ENCODE results near the gene AK5. TPM values are rescaled to one million over a fixed set of nuclear protein-coding genes. Genes with fewer than 3 reads are reported as not detected.
A peak's percentile ranks its signal among the peaks of the same experiment; 100 is the strongest.
"Not testable (repeated sequence)": the region's sequence is repeated elsewhere in the genome, so short reads cannot be mapped to it uniquely, and the experiment has no call there.

The AK5 gene
- total RNA-seq, 1 donor from 2014 or later = not detected

- DNase-seq = no peak
- H3K27ac Mint-ChIP-seq = no peak overlapping the region
- intact Hi-C loops (cut with micrococcal nuclease) = no loop called here
- ChIA-PET CTCF (no interaction called here), POLR2A (interaction anchor here (0.6 kb wide), 1 partner anchor 78 kb away, joined by 3 read pairs; no protein-coding TSS in a partner anchor)
- no peak for ATAC-seq (ENCODE audit: low read depth)
- no peaks in the 10 kb centered on the region for H3K4me1 Mint-ChIP-seq
- H3K4me3 Mint-ChIP-seq = no peak overlapping the region
- H3K27me3 Mint-ChIP-seq = peaks cover 4% of the 10 kb centered on the region
- TF ChIP-seq CTCF (IDR thresholded peaks at IDR 0.05) = no peak
- H3K9me3 Mint-ChIP-seq = peaks cover 7% of the 10 kb centered on the region
- no peaks in the 10 kb centered on the region for H3K36me3 Mint-ChIP-seq (ENCODE audit: low read depth)
Measured at GRCh38 chr1:77516106-77516505, 234.3 kb downstream of the AK5 start.

DNA sequence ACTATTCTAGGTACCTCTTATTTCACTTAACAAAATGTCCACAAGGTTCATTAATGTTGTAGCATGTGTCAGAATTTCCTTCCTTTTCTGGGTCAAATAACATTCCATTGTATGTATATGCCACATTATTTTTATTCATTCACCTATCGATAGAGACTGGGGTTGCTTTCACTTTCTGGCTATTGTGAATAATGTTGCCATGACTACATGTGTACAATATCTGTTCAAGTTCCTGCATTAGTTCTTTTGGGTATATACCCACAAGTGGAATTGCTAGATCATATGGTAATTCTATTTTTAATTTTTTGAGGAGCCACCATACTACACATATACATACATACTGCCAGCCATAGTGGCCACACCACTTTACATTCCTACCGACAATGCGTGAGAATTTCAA lies 242.2 kb downstream of the AK5 start:
- H3K4me1 Mint-ChIP-seq = no peaks in the 10 kb centered on the region
- DNase-seq = no peak
- peaks cover 6% of the 10 kb centered on the region for H3K9me3 Mint-ChIP-seq
- no peak for ATAC-seq (ENCODE audit: low read depth)
- H3K27ac Mint-ChIP-seq = no peak overlapping the region
- peaks cover 2% of the 10 kb centered on the region for H3K27me3 Mint-ChIP-seq
- no peak for TF ChIP-seq CTCF (IDR thresholded peaks at IDR 0.05)
- ChIA-PET CTCF (no interaction called here), POLR2A (no interaction called here)
- intact Hi-C loops (cut with micrococcal nuclease) = no loop called here
- H3K36me3 Mint-ChIP-seq (ENCODE audit: low read depth) = no peaks in the 10 kb centered on the region
- no peak overlapping the region for H3K4me3 Mint-ChIP-seq

- H3K36me3 Mint-ChIP-seq (ENCODE audit: low read depth); H3K27me3 Mint-ChIP-seq; POLR2A ChIA-PET; H3K4me1 Mint-ChIP-seq; ATAC-seq (ENCODE audit: low read depth); H3K9me3 Mint-ChIP-seq; DNase-seq; H3K4me3 Mint-ChIP-seq: not testable (repeated sequence)
- H3K27ac Mint-ChIP-seq = peak overlapping the region; percentile 24
- intact Hi-C loops (cut with micrococcal nuclease) = loop anchor here (10.0 kb wide), 4 partner anchors 584 to 1536 kb away; no protein-coding TSS in a partner anchor
- CTCF ChIA-PET = interaction anchor here (0.7 to 1.7 kb wide), 2 partner anchors 24 to 1377 kb away, joined by 3 to 4 read pairs; no protein-coding TSS in a partner anchor
Measured at GRCh38 chr1:77531149-77531548, 249.3 kb downstream of the AK5 start.

- H3K4me1 Mint-ChIP-seq; POLR2A ChIA-PET; DNase-seq; H3K27me3 Mint-ChIP-seq; H3K27ac Mint-ChIP-seq; H3K4me3 Mint-ChIP-seq; H3K9me3 Mint-ChIP-seq; ATAC-seq (ENCODE audit: low read depth); H3K36me3 Mint-ChIP-seq (ENCODE audit: low read depth): not testable (repeated sequence)
- intact Hi-C loops (cut with micrococcal nuclease) = loop anchor here (10.0 kb wide), 4 partner anchors 583 to 1537 kb away; no protein-coding TSS in a partner anchor
- CTCF ChIA-PET = interaction anchor here (0.7 to 1.7 kb wide), 2 partner anchors 24 to 1377 kb away, joined by 3 to 4 read pairs; no protein-coding TSS in a partner anchor
Measured at GRCh38 chr1:77531596-77532280, 249.9 kb downstream of the AK5 start.

DNA sequence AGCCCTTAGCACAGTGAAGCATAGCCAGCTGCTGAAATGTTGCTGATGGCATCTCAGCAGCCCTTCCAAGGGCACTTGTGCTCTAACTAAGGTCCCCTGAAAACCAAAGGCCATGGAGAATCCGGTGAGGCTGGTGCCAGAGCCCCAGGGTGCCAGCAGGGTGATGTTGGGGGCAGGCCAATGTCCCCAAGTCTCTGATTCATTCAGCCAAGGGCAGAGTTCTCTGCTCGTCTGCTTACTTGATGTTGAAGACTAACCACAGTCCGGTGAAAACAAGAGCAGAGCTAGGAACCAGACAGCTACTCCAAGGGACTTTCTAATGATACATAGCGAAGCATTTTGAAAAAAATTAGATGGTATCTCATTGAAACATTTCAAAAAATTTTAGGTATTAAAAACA lies 250.8 kb downstream of the AK5 start:
- H3K27me3 Mint-ChIP-seq = peaks cover 4% of the 10 kb centered on the region
- H3K4me3 Mint-ChIP-seq = no peak overlapping the region
- ChIA-PET CTCF (interaction anchor here (0.7 to 1.7 kb wide), 5 partner anchors 8 to 1378 kb away, joined by 3 to 4 read pairs (median 3); no protein-coding TSS in a partner anchor), POLR2A (no interaction called here)
- no peak overlapping the region for H3K27ac Mint-ChIP-seq
- no peaks in the 10 kb centered on the region for H3K9me3 Mint-ChIP-seq
- DNase-seq = no peak
- ATAC-seq (ENCODE audit: low read depth) = no peak
- TF ChIP-seq CTCF (IDR thresholded peaks at IDR 0.05) = no peak
- intact Hi-C loops (cut with micrococcal nuclease) = loop anchor here (1.0 to 10.0 kb wide), 5 partner anchors 384 to 1538 kb away; no protein-coding TSS in a partner anchor
- H3K4me1 Mint-ChIP-seq = peaks cover 2% of the 10 kb centered on the region
- H3K36me3 Mint-ChIP-seq (ENCODE audit: low read depth) = no peaks in the 10 kb centered on the region

- ChIA-PET CTCF (interaction anchor here (0.6 to 1.6 kb wide), 7 partner anchors 9 to 1380 kb away, joined by 3 to 4 read pairs (median 3); no protein-coding TSS in a partner anchor), POLR2A (no interaction called here)
- Mint-ChIP-seq H3K4me1 (peaks cover 4% of the 10 kb centered on the region), H3K27ac (no peak overlapping the region), H3K27me3 (peaks cover 4% of the 10 kb centered on the region), H3K9me3 (no peaks in the 10 kb centered on the region), H3K36me3 (ENCODE audit: low read depth) (no peaks in the 10 kb centered on the region), H3K4me3 (no peak overlapping the region)
- TF ChIP-seq CTCF (IDR thresholded peaks at IDR 0.05) = no peak
- ATAC-seq (ENCODE audit: low read depth) (no peak), DNase-seq (no peak)
- intact Hi-C loops (cut with micrococcal nuclease) = loop anchor here (1.0 to 10.0 kb wide), 6 partner anchors 385 to 1539 kb away; no protein-coding TSS in a partner anchor
Measured at GRCh38 chr1:77533660-77534305, 252.0 kb downstream of the AK5 start.

All from activated B cell treated with CpG ODN at 0.5 μM for 24 hours (primary cell).